ENCODE data around the gene CADM1. TPM values are rescaled to one million over a fixed set of nuclear protein-coding genes. Genes with fewer than 3 reads are reported as not detected.

CADM1 gene
- total and polyA plus RNA-seq, 2 donors (not counting 1 experiment from before 2014, with no cell fraction given): 15.4 to 86.0 TPM

DNA sequence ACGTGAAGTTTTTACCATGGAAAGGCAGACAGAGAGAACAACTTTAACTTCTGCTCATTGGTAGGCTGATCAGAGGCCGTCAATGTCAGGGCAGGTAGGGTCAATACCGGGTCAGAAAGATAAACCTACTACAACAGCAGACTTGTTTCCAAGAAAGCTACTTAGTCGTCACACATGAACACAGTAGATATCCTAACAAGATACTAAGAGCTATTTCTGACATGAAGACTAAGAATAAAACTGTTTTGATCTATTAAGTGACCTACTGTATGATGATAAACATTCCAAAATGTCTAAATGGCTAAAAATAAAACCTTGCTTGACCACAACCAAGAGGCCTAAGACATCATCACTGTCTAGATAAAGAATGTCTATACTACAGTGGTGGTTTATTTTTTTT is 231.3 kb downstream of the CADM1 start:
- DNase-seq (ENCODE audit: low read depth in 2 of 2): peak in 1 of 2 donors; percentile 61

DNA sequence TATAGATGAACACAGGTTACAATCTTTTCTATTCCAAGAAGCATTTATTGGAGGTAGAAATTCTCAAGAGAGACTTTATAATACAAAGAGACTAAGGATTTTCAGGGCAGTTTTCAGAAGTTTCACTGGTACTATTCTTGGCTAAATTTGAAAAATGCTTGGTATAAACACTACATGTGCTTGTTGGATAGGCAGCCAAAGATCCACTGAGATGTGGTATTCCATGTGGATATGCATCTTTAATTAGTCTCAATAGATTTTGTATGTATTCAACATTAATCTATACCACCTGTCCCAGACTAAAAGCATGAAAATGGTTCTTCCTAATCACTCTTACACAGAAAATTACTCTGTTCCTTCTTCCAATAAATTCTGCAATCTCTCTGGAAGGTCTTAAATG is 232.6 kb downstream of the CADM1 start:
- no peaks in the 10 kb centered on the region for H3K9me3 ChIP-seq (ENCODE audit: control insufficient read depth, insufficient read depth, low read depth, low read length)
- H3K4me3 ChIP-seq (replicated peaks in 1 of 4; ENCODE audit: control extremely low read depth in 1 of 4, insufficient read depth in 1 of 4, low read depth in 3 of 4, low read length in 4 of 4): no peak overlapping the region
- H3K4me1 ChIP-seq (ENCODE audit: control insufficient read depth, extremely low read depth, insufficient read depth, low read length): no peaks in the 10 kb centered on the region
- no peaks in the 10 kb centered on the region for H3K36me3 ChIP-seq (ENCODE audit: control insufficient read depth, insufficient read depth, low read length)
- no peak overlapping the region for H3K4me2 ChIP-seq (ENCODE audit: extremely low read depth, insufficient read depth, low read length)
- no peaks in the 10 kb centered on the region for H3K27me3 ChIP-seq (ENCODE audit: control insufficient read depth, insufficient read depth, low read length)
- no peaks in the 10 kb centered on the region for H3K79me2 ChIP-seq (ENCODE audit: control insufficient read depth, insufficient read depth, low read length)
- TF ChIP-seq EZH2 (IDR thresholded peaks at IDR 0.05; ENCODE audit: low read length, missing control alignments): no peak
- TF ChIP-seq CTCF (conservative IDR thresholded peaks at IDR 0.05 in 1 of 2, IDR thresholded peaks at IDR 0.05 in 1 of 2; ENCODE audit: low read depth in 1 of 2, low read length in 2 of 2): no peak
- DNase-seq (ENCODE audit: low read depth in 2 of 2): no peak
- no peak overlapping the region for H2AFZ ChIP-seq (ENCODE audit: low read length)
- no peaks in the 10 kb centered on the region for H4K20me1 ChIP-seq (ENCODE audit: control insufficient read depth, extremely low read depth, insufficient read depth, low read length)
- H3K27ac ChIP-seq (ENCODE audit: insufficient read depth, low read length): no peak overlapping the region
- no peak overlapping the region for H3K9ac ChIP-seq (ENCODE audit: insufficient read depth, low read length)

More for the DNA sequence above, 231.3 kb downstream of the CADM1 start:
- no peaks in the 10 kb centered on the region for H3K36me3 ChIP-seq (ENCODE audit: control insufficient read depth, insufficient read depth, low read length)
- H3K27me3 ChIP-seq (ENCODE audit: control insufficient read depth, insufficient read depth, low read length): no peaks in the 10 kb centered on the region
- H3K4me1 ChIP-seq (ENCODE audit: control insufficient read depth, extremely low read depth, insufficient read depth, low read length): no peaks in the 10 kb centered on the region
- no peak overlapping the region for H3K9ac ChIP-seq (ENCODE audit: insufficient read depth, low read length)
- no peaks in the 10 kb centered on the region for H3K79me2 ChIP-seq (ENCODE audit: control insufficient read depth, insufficient read depth, low read length)
- H3K9me3 ChIP-seq (ENCODE audit: control insufficient read depth, insufficient read depth, low read depth, low read length): no peaks in the 10 kb centered on the region
- TF ChIP-seq EZH2 (IDR thresholded peaks at IDR 0.05; ENCODE audit: low read length, missing control alignments) (no peak), CTCF (conservative IDR thresholded peaks at IDR 0.05 in 1 of 2, IDR thresholded peaks at IDR 0.05 in 1 of 2; ENCODE audit: low read depth in 1 of 2, low read length in 2 of 2) (no peak)
- H3K27ac ChIP-seq (ENCODE audit: insufficient read depth, low read length): no peak overlapping the region
- no peak overlapping the region for H2AFZ ChIP-seq (ENCODE audit: low read length)
- no peak overlapping the region for H3K4me2 ChIP-seq (ENCODE audit: extremely low read depth, insufficient read depth, low read length)
- no peaks in the 10 kb centered on the region for H4K20me1 ChIP-seq (ENCODE audit: control insufficient read depth, extremely low read depth, insufficient read depth, low read length)
- H3K4me3 ChIP-seq (replicated peaks in 1 of 4; ENCODE audit: control extremely low read depth in 1 of 4, insufficient read depth in 1 of 4, low read depth in 3 of 4, low read length in 4 of 4): no peak overlapping the region

GRCh38 chr11:115269191-115269950 is 234.8 kb downstream of the CADM1 start:
- H2AFZ ChIP-seq (ENCODE audit: low read length): no peak overlapping the region
- H3K79me2 ChIP-seq (ENCODE audit: control insufficient read depth, insufficient read depth, low read length): no peaks in the 10 kb centered on the region
- no peak overlapping the region for H3K27ac ChIP-seq (ENCODE audit: insufficient read depth, low read length)
- no peaks in the 10 kb centered on the region for H3K9me3 ChIP-seq (ENCODE audit: control insufficient read depth, insufficient read depth, low read depth, low read length)
- TF ChIP-seq CTCF (conservative IDR thresholded peaks at IDR 0.05 in 1 of 2, IDR thresholded peaks at IDR 0.05 in 1 of 2; ENCODE audit: low read depth in 1 of 2, low read length in 2 of 2): no peak
- no peak for TF ChIP-seq EZH2 (IDR thresholded peaks at IDR 0.05; ENCODE audit: low read length, missing control alignments)
- H4K20me1 ChIP-seq (ENCODE audit: control insufficient read depth, extremely low read depth, insufficient read depth, low read length): no peaks in the 10 kb centered on the region
- no peak overlapping the region for H3K4me3 ChIP-seq (replicated peaks in 1 of 4; ENCODE audit: control extremely low read depth in 1 of 4, insufficient read depth in 1 of 4, low read depth in 3 of 4, low read length in 4 of 4)
- H3K4me2 ChIP-seq (ENCODE audit: extremely low read depth, insufficient read depth, low read length): no peak overlapping the region
- no peaks in the 10 kb centered on the region for H3K4me1 ChIP-seq (ENCODE audit: control insufficient read depth, extremely low read depth, insufficient read depth, low read length)
- no peaks in the 10 kb centered on the region for H3K27me3 ChIP-seq (ENCODE audit: control insufficient read depth, insufficient read depth, low read length)
- H3K36me3 ChIP-seq (ENCODE audit: control insufficient read depth, insufficient read depth, low read length): no peaks in the 10 kb centered on the region
- DNase-seq (ENCODE audit: low read depth in 2 of 2): no peak
- H3K9ac ChIP-seq (ENCODE audit: insufficient read depth, low read length): no peak overlapping the region
